SH-SY5Y (cell line): ENCODE results near the gene ATG2A.

Experiments
- GATA2 ChIP-seq: IDR thresholded peaks from 2 replicates; pipeline ENCODE4 v1.6.1; 2011; ENCODE audit warnings: mild to moderate bottlenecking, low read depth, low read length
- GATA3 ChIP-seq: IDR thresholded peaks from 2 replicates; pipeline ENCODE4 v1.6.1; 2011; ENCODE audit warnings: low read depth, mild to moderate bottlenecking, low read length, moderate library complexity

DNA sequence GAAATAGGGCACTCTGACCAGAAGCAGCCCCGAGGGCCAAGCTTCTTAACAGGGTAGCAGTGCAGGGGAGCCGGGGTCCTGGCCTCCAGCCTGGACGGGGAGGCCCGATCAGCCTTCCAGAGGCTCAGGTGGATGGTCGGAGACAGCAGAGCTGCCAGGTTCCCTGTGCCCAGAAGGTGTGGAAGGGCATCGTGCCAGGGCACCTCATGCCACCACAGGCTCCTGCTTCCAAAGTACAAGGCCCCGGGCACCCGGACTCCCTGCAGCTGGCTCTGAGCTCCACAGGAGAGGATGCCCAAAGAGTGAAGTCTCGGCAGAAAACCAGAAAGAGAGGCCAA, 52.9 kb downstream of the ATG2A start:
- TF ChIP-seq GATA3, result no peak
- TF ChIP-seq GATA2, result no peak
